GM23248 (cell line): ENCODE measurements around the gene XIST. TPM values are rescaled to one million over a fixed set of nuclear protein-coding genes. Genes with fewer than 3 reads are reported as not detected.
A peak's percentile ranks its signal among the peaks of the same experiment; 100 is the strongest.

Experiments used
- DNase-seq: peaks from one replicate; pipeline ENCODE4 v3.0.0-alpha.2; 2015
- H2AFZ ChIP-seq: fragments of 200-600 bp; sonication (generic); 2 replicates; pipeline ENCODE4 v1.6.1; 2016; ENCODE audit warnings: antibody characterized with exemption
- H3F3A ChIP-seq: fragments of 200-600 bp; sonication (generic); 2 replicates; pipeline ENCODE4 v1.6.1; 2016; ENCODE audit warnings: mild to moderate bottlenecking, antibody characterized with exemption, mixed run types; ENCODE audit not compliant: insufficient read depth
- H3K27ac ChIP-seq: fragments of 200-600 bp; sonication (generic); 2 replicates; pipeline ENCODE4 v1.5.1; 2016; ENCODE audit warnings: mild to moderate bottlenecking
- H3K27me3 ChIP-seq: fragments of 200-600 bp; sonication (generic); replicated peaks from 2 replicates; pipeline ENCODE4 v1.6.1; 2016; ENCODE audit warnings: mild to moderate bottlenecking; ENCODE audit not compliant: insufficient read depth
- H3K36me3 ChIP-seq: fragments of 200-600 bp; sonication (generic); 2 replicates; pipeline ENCODE4 v1.6.1; 2016; ENCODE audit warnings: low read depth, mild to moderate bottlenecking
- H3K4me1 ChIP-seq: fragments of 200-600 bp; sonication (generic); 2 replicates; pipeline ENCODE4 v1.6.1; 2016; ENCODE audit warnings: mild to moderate bottlenecking; ENCODE audit not compliant: insufficient read depth
- H3K4me2 ChIP-seq: fragments of 200-600 bp; sonication (generic); one replicate; pipeline ENCODE4 v1.6.1; 2016; ENCODE audit warnings: mild to moderate bottlenecking; ENCODE audit not compliant: unreplicated experiment
- H3K4me3 ChIP-seq: fragments of 200-600 bp; sonication (generic); 2 replicates; pipeline ENCODE4 v1.5.1; 2016; ENCODE audit warnings: mild to moderate bottlenecking
- H3K79me2 ChIP-seq: fragments of 200-600 bp; sonication (generic); 2 replicates; pipeline ENCODE4 v1.6.1; 2016; ENCODE audit warnings: mild to moderate bottlenecking; ENCODE audit not compliant: insufficient read depth
- H3K9ac ChIP-seq: fragments of 200-600 bp; sonication (generic); 2 replicates; pipeline ENCODE4 v1.6.1; 2016; ENCODE audit warnings: mild to moderate bottlenecking
- H3K9me2 ChIP-seq: fragments of 200-600 bp; sonication (generic); 2 replicates; pipeline ENCODE4 v1.6.1; 2016; ENCODE audit warnings: mixed run types, mild to moderate bottlenecking, moderate library complexity; ENCODE audit not compliant: insufficient read depth
- H3K9me3 ChIP-seq: fragments of 200-600 bp; sonication (generic); one replicate; pipeline ENCODE4 v1.6.1; 2017; ENCODE audit warnings: low read depth
- H4K20me1 ChIP-seq: fragments of 200-600 bp; sonication (generic); 2 replicates; pipeline ENCODE4 v1.6.0; 2016; ENCODE audit not compliant: insufficient read depth
- EZH2 ChIP-seq: fragments of 200-600 bp; sonication (generic); IDR thresholded peaks from 2 replicates; pipeline ENCODE4 v1.6.1; 2018; ENCODE audit warnings: antibody characterized with exemption, mild to moderate bottlenecking; ENCODE audit not compliant: insufficient read depth, poor library complexity, severe bottlenecking
- EZH2phosphoT487 ChIP-seq: fragments of 200-600 bp; sonication (generic); IDR thresholded peaks from 2 replicates; pipeline ENCODE4 v1.6.1; 2018; ENCODE audit warnings: antibody characterized with exemption, moderate library complexity, mild to moderate bottlenecking, low read depth; ENCODE audit not compliant: insufficient read depth
- WGBS, 2 experiments: methylation state at CpG; one replicate each; pipeline ENCODE4 v1.1.6; 2015 to 2017; ENCODE audit warnings: low lambda C conversion rate in 2 of 2, low coverage in 1 of 2; ENCODE audit errors: missing lambda C conversion rate in 2 of 2; 5-methylcytosine and 5-hydroxymethylcytosine counted together
- in situ Hi-C: fragments of 300-500 bp; cut with MboI; formaldehyde crosslinking; loops from 2 replicates; pipeline ENCODE4 v1.15.0; 2020
- polyA plus RNA-seq: library from polyadenylated mRNA; unstranded; fragments of >200 nt; fragmentation: Nextera tagmentation; extraction: Ambion mirVana; gene quantifications from 2 replicates; pipeline ENCODE4 v1.2.1, GENCODE V29; 2016
- total RNA-seq: library from RNA; depleted of rRNA; stranded (reverse); fragments of >200 nt; shearing (Covaris generic); gene quantifications from 2 replicates; pipeline ENCODE4 v1.2.3, GENCODE V29; 2014

The XIST gene
- total and polyA plus RNA-seq, 2 experiments from 2014 or later: not detected

- no peak overlapping the region for H3K27ac ChIP-seq
- no peaks in the 10 kb centered on the region for H3K9me3 ChIP-seq
- H3K9me2 ChIP-seq: no peaks in the 10 kb centered on the region
- TF ChIP-seq EZH2phosphoT487: no peak
- TF ChIP-seq EZH2: no peak
- H4K20me1 ChIP-seq: no peaks in the 10 kb centered on the region
- H3K36me3 ChIP-seq: no peaks in the 10 kb centered on the region
- H3K4me3 ChIP-seq: no peak overlapping the region
- H2AFZ ChIP-seq: no peak overlapping the region
- 61 to 70% methylated on average over 5 of the region's 5 CpGs for WGBS, 2 experiments
- no peaks in the 10 kb centered on the region for H3F3A ChIP-seq
- H3K27me3 ChIP-seq: no peaks in the 10 kb centered on the region
- H3K4me2 ChIP-seq: no peak overlapping the region
- DNase-seq: peak; percentile 23
- H3K9ac ChIP-seq: no peak overlapping the region
- no peaks in the 10 kb centered on the region for H3K79me2 ChIP-seq
- no peaks in the 10 kb centered on the region for H3K4me1 ChIP-seq
- in situ Hi-C loops: loop anchor here (10.0 to 25.0 kb wide), 2 partner anchors 164 to 487 kb away; no protein-coding TSS in a partner anchor
Measured at GRCh38 chrX:73850124-73851013, 2.1 kb downstream of the XIST start.

- no peak overlapping the region for H2AFZ ChIP-seq
- no peaks in the 10 kb centered on the region for H3K4me1 ChIP-seq
- WGBS, 2 experiments: 80 to 84% methylated on average over 5 of the region's 5 CpGs
- in situ Hi-C loops: no loop called here
- no peaks in the 10 kb centered on the region for H3K9me3 ChIP-seq
- no peaks in the 10 kb centered on the region for H3K36me3 ChIP-seq
- no peak for DNase-seq
- no peak overlapping the region for H3K27ac ChIP-seq
- no peak overlapping the region for H3K4me3 ChIP-seq
- no peak overlapping the region for H3K9ac ChIP-seq
- no peaks in the 10 kb centered on the region for H3F3A ChIP-seq
- TF ChIP-seq EZH2phosphoT487 (no peak), EZH2 (no peak)
- no peaks in the 10 kb centered on the region for H3K9me2 ChIP-seq
- no peaks in the 10 kb centered on the region for H4K20me1 ChIP-seq
- H3K27me3 ChIP-seq: no peaks in the 10 kb centered on the region
- no peak overlapping the region for H3K4me2 ChIP-seq
- no peaks in the 10 kb centered on the region for H3K79me2 ChIP-seq
Measured at GRCh38 chrX:73849073-73849472, 3.4 kb downstream of the XIST start.

- no peak overlapping the region for H3K4me2 ChIP-seq
- DNase-seq: no peak
- TF ChIP-seq EZH2 (no peak), EZH2phosphoT487 (no peak)
Measured at GRCh38 chrX:73847991-73848390, 4.5 kb downstream of the XIST start.

GRCh38 chrX:73847100-73847499 is 5.4 kb downstream of the XIST start:
- WGBS, 2 experiments: 53 to 85% methylated on average over 2 of the region's 2 CpGs
- Histone ChIP-seq H3K27me3 (no peaks in the 10 kb centered on the region), H3K9ac (no peak overlapping the region), H3K27ac (no peak overlapping the region), H3K9me2 (no peaks in the 10 kb centered on the region), H3K4me3 (no peak overlapping the region), H3K4me1 (no peaks in the 10 kb centered on the region), H3K79me2 (no peaks in the 10 kb centered on the region), H3K4me2 (no peak overlapping the region), H2AFZ (no peak overlapping the region), H3K36me3 (no peaks in the 10 kb centered on the region), H3F3A (no peaks in the 10 kb centered on the region), H3K9me3 (no peaks in the 10 kb centered on the region), H4K20me1 (no peaks in the 10 kb centered on the region)
- DNase-seq: no peak
- in situ Hi-C loops: no loop called here
- TF ChIP-seq EZH2phosphoT487 (no peak), EZH2 (no peak)

More at GRCh38 chrX:73847991-73848390, 4.5 kb downstream of the XIST start:
- no peak overlapping the region for H3K27ac ChIP-seq
- no peaks in the 10 kb centered on the region for H3K27me3 ChIP-seq
- H3K79me2 ChIP-seq: no peaks in the 10 kb centered on the region
- no peak overlapping the region for H3K9ac ChIP-seq
- in situ Hi-C loops: no loop called here
- H3K4me3 ChIP-seq: no peak overlapping the region
- WGBS, 2 experiments: 100% methylated on average over 1 of the region's 1 CpG
- no peaks in the 10 kb centered on the region for H3F3A ChIP-seq
- H3K4me1 ChIP-seq: no peaks in the 10 kb centered on the region
- H2AFZ ChIP-seq: no peak overlapping the region
- H3K36me3 ChIP-seq: no peaks in the 10 kb centered on the region
- H3K9me3 ChIP-seq: no peaks in the 10 kb centered on the region
- no peaks in the 10 kb centered on the region for H3K9me2 ChIP-seq
- H4K20me1 ChIP-seq: no peaks in the 10 kb centered on the region
